Measurements from ENCODE around the gene THAP8.

DNA sequence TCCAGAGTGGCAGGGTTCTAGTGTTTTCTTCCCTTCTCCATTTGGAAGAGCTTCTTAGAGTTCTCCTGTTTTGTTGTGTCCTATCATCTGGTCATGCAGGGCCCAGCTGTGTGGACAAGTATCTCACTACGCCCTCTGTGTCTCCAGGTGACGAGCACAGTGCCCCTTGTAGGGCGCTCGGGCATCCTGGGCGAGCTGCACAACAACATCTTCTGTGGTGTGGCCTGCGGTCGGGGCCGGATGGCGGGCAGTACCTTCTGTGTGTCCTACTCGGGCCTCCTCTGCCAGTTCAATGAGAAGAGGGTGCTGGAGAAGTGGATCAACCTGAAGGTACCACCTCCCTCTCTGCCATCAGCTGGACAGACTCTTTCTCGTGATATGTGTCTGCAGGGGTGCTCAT is 13.6 kb upstream of the THAP8 start:
- TF ChIP-seq EP300 (IDR thresholded peaks at IDR 0.05) (no peak), POLR2A (IDR thresholded peaks at IDR 0.05) (no peak)

Data from suprapubic skin (tissue), 2 donors.